Thyroid gland (tissue), 4 donors: ENCODE results near the gene IL19.

Experiments
- POLR2A ChIP-seq, 2 donors: fragments of 450-650 bp; IDR thresholded peaks; one replicate each; pipeline ENCODE4 v1.6.1; 2017; ENCODE audit warnings: antibody characterized with exemption in 2 of 2, mild to moderate bottlenecking in 2 of 2, moderate library complexity in 1 of 2
- TF ChIP-seq, protein P1 (sequence below), 6 experiments: fragments of 200-600 bp in 3 of 6; fragments of 450-650 bp in 3 of 6; sonication (generic) in 3 of 6; IDR thresholded peaks; one replicate each; pipeline ENCODE4 v1.5.1; 2016 to 2019; ENCODE audit warnings: antibody characterized with exemption in 6 of 6, mild to moderate bottlenecking in 2 of 6, inconsistent platforms in 1 of 6, moderate library complexity in 1 of 6

DNA sequence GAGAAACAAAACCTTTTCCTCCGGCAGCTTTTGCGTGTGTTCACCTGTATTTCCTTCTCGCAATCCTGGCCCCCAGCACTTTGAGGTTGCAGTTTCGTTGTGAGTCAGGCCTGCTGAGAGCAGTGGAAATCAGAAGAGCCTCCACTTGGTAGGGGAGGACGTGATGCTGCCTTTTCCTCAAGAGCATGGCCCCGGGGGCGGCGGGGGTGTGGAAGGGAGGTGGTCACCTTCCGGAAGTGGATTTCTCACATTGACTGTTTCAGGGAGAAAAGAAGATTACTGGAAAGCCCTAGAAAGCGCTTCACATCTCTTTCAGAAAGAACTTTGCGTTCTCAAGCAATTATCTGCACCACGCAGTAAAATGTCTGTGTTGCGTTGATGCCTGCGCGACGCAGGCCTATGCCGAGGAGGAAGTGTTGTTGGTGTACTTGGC lies 13.9 kb downstream of the IL19 start:
- TF ChIP-seq, protein P1, sequence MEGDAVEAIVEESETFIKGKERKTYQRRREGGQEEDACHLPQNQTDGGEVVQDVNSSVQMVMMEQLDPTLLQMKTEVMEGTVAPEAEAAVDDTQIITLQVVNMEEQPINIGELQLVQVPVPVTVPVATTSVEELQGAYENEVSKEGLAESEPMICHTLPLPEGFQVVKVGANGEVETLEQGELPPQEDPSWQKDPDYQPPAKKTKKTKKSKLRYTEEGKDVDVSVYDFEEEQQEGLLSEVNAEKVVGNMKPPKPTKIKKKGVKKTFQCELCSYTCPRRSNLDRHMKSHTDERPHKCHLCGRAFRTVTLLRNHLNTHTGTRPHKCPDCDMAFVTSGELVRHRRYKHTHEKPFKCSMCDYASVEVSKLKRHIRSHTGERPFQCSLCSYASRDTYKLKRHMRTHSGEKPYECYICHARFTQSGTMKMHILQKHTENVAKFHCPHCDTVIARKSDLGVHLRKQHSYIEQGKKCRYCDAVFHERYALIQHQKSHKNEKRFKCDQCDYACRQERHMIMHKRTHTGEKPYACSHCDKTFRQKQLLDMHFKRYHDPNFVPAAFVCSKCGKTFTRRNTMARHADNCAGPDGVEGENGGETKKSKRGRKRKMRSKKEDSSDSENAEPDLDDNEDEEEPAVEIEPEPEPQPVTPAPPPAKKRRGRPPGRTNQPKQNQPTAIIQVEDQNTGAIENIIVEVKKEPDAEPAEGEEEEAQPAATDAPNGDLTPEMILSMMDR (IDR thresholded peaks at IDR 0.05), result no peak
- no peak for TF ChIP-seq POLR2A (IDR thresholded peaks at IDR 0.05)
